SK-N-MC (cell line): Measurements from ENCODE around the gene UBR3.
"Not testable (repeated sequence)": the region's sequence is repeated elsewhere in the genome, so short reads cannot be mapped to it uniquely, and the experiment has no call there.

Source experiments
- DNase-seq: peaks from one replicate; pipeline ENCODE4 v3.0.0-alpha.2; 2011; ENCODE audit warnings: low read depth, low spot score
- H3K27ac ChIP-seq: fragments of 200-600 bp; sonication (generic); 2 replicates; pipeline ENCODE4 v1.5.1; 2016; ENCODE audit warnings: mixed run types
- H3K36me3 ChIP-seq: fragments of 200-600 bp; sonication (generic); 2 replicates; pipeline ENCODE4 v1.6.1; 2017; ENCODE audit warnings: antibody characterized with exemption, low read length, mixed read lengths; ENCODE audit not compliant: insufficient read depth
- H3K4me3 ChIP-seq: fragments of 200-600 bp; sonication (generic); 2 replicates; pipeline ENCODE4 v1.5.1; 2016
- H3K9ac ChIP-seq: fragments of 200-600 bp; sonication (generic); 2 replicates; pipeline ENCODE4 v1.8.0; 2017; ENCODE audit warnings: mixed run types, mixed read lengths; ENCODE audit not compliant: insufficient read length
- H3K9me3 ChIP-seq: fragments of 200-600 bp; sonication (generic); 2 replicates; pipeline ENCODE4 v1.6.1; 2017; ENCODE audit warnings: low read depth, mild to moderate bottlenecking, antibody characterized with exemption, low read length, moderate library complexity, mixed read lengths
- EZH2 ChIP-seq: fragments of 200-600 bp; sonication (generic); IDR thresholded peaks from one replicate; pipeline ENCODE4 v1.6.1; 2017; ENCODE audit warnings: antibody characterized with exemption
- FOXP2 ChIP-seq: optimal IDR thresholded peaks from 2 replicates; pipeline ENCODE3; 2011; ENCODE audit warnings: mild to moderate bottlenecking, moderate library complexity; ENCODE audit not compliant: insufficient read depth; ENCODE audit errors: extremely low read length, control extremely low read depth
- POLR2AphosphoS5 ChIP-seq: IDR thresholded peaks from 2 replicates; pipeline ENCODE4 v1.6.1; 2012; ENCODE audit warnings: mild to moderate bottlenecking, low read depth, low read length, borderline replicate concordance

UBR3 gene

DNA sequence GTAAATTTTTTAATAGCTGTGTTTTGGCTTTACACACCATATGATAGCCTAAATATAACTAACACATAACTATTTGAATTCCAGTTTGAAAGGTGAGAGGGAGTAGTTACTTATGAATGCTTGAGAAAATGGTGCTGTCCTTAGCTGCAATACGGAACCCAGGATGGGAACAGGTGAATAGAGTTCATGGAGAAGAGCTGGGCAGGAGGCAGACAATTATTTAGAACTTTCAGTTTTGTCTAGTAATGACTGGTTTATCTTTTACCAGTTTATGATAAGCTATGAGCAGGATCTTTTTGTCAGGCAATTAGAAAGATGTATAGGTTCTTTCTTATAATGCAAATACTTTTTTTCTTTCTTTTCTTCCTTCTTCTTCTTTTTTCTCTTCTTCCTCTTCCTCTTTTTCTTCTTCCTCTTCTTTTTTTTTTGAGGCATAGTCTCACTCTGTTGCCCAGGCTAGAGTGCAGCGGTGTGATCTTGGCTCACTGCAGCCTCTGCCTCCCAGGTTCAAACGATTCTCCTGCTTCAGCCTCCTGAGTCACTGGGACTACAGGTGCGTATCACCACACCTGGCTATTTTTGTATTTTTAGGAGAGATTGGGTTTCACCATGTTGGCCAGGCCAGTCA lies 25.9 kb downstream of the UBR3 start:
- TF ChIP-seq POLR2AphosphoS5 (no peak), EZH2 (no peak), FOXP2 (no peak)
- H3K4me3 ChIP-seq, result no peak overlapping the region
- DNase-seq, result no peak

GRCh38 chr2:169855281-169856258 lies 28.3 kb downstream of the UBR3 start:
- not testable (repeated sequence) for H3K27ac ChIP-seq, H3K4me3 ChIP-seq, H3K36me3 ChIP-seq, DNase-seq, H3K9me3 ChIP-seq, H3K9ac ChIP-seq

More for the DNA sequence above, 25.9 kb downstream of the UBR3 start:
- Histone ChIP-seq H3K36me3 (no peaks in the 10 kb centered on the region), H3K9ac (no peak overlapping the region), H3K27ac (no peak overlapping the region), H3K9me3 (no peaks in the 10 kb centered on the region; the same call in 1 of the 2 replicates)

DNA sequence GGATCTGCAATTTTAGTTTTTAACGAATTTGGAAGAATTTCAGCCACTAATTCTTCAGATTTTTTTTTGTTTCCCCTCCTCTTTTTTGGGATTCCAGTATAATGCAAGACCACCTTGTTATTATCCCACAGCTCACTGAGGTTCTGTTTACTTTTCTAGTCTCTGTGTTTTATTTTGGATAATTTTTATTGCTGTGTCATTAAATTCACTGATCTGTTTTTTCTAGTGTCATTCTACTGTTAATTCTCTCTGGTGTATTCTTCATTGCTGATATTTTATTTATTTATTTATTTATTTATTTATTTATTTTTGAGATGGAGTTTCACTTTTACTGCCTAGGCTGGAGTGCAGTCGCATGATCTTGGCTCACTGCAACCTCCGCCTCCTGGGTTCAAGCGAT lies 32.2 kb downstream of the UBR3 start:
- no peak overlapping the region for H3K27ac ChIP-seq
- DNase-seq, result no peak
- H3K9ac ChIP-seq, result no peak overlapping the region
- no peak for TF ChIP-seq EZH2
- no peak for TF ChIP-seq FOXP2
- TF ChIP-seq POLR2AphosphoS5, result no peak
- H3K9me3 ChIP-seq, result no peaks in the 10 kb centered on the region
- no peaks in the 10 kb centered on the region for H3K36me3 ChIP-seq
- no peak overlapping the region for H3K4me3 ChIP-seq

GRCh38 chr2:169860149-169860548 lies 32.9 kb downstream of the UBR3 start:
- no peak for DNase-seq
- H3K9me3 ChIP-seq, result no peaks in the 10 kb centered on the region
- H3K36me3 ChIP-seq, result no peaks in the 10 kb centered on the region
- no peak overlapping the region for H3K27ac ChIP-seq
- no peak overlapping the region for H3K9ac ChIP-seq
- TF ChIP-seq FOXP2 (no peak), POLR2AphosphoS5 (no peak), EZH2 (no peak)
- H3K4me3 ChIP-seq, result no peak overlapping the region

DNA sequence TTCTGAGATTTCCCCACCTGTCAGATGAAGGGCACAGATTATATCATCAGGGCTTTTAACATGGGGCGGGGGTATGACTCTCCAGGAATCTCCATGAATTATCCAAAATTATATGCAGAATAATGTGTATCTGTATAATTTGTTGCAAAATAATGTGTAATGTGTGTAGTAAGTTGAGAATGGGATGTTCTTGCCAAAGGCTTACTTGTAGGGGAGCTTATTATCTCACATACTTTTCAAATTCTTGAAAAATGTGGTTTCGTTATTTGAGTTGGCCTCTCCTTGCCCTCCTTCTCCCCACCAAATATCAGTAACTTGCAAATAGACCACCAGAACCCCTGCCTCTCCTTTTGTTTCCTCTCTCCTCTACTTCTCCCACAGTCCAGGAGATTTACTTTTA lies 35.6 kb downstream of the UBR3 start:
- TF ChIP-seq POLR2AphosphoS5 (no peak), EZH2 (no peak), FOXP2 (no peak)
- Histone ChIP-seq H3K27ac (peak overlapping the region; percentile 28; the same call in 1 of the 2 replicates), H3K4me3 (no peak overlapping the region), H3K9me3 (no peaks in the 10 kb centered on the region), H3K9ac (no peak overlapping the region), H3K36me3 (no peaks in the 10 kb centered on the region)
- no peak for DNase-seq

GRCh38 chr2:169865492-169865891 lies 38.2 kb downstream of the UBR3 start:
- H3K36me3 ChIP-seq, result no peaks in the 10 kb centered on the region
- TF ChIP-seq POLR2AphosphoS5, result no peak
- TF ChIP-seq FOXP2, result no peak
- TF ChIP-seq EZH2, result no peak
- H3K9me3 ChIP-seq, result no peaks in the 10 kb centered on the region
- no peak overlapping the region for H3K4me3 ChIP-seq
- no peak overlapping the region for H3K9ac ChIP-seq
- DNase-seq, result no peak
- no peak overlapping the region for H3K27ac ChIP-seq

DNA sequence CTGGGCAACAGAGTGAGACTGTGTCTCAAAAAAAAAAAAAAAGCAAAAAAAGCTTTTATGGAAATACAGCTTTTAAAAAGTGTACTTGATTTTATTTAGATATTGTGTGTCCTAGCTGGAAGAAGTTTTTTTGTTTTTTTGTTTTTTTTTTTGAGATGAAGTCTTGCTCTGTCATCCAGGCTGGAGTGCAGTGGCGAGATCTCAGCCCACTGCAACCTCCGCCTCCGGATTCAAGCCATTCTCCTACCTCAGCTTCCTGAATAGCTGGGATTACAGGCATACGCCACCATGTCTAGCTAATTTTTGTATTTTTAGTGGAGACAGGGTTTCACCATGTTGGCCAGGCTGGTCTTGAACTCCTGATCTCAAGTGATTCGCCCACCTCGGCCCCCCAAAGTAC lies 39.0 kb downstream of the UBR3 start:
- H3K27ac ChIP-seq, H3K36me3 ChIP-seq, H3K9ac ChIP-seq, H3K4me3 ChIP-seq, H3K9me3 ChIP-seq, DNase-seq: not testable (repeated sequence)

- Histone ChIP-seq H3K9me3 (no peaks in the 10 kb centered on the region), H3K36me3 (no peaks in the 10 kb centered on the region), H3K9ac (no peak overlapping the region), H3K27ac (no peak overlapping the region), H3K4me3 (no peak overlapping the region)
- DNase-seq, result no peak
- TF ChIP-seq FOXP2 (no peak), EZH2 (no peak), POLR2AphosphoS5 (no peak)
Observed at GRCh38 chr2:169867579-169867978, 40.3 kb downstream of the UBR3 start.
